OCI-LY7 (cell line): ENCODE data around the gene LRIG1. TPM values are rescaled to one million over a fixed set of nuclear protein-coding genes. Genes with fewer than 3 reads are reported as not detected.

ENCODE experiments used
- BruUV-seq: library from RNA; stranded (reverse); fragments of 400-500 nt; replicated peaks from 2 replicates; lab custom pipeline; 2021; lab: Mats Ljungman, UMichigan
- CTCF ChIA-PET: fragments of 300-600 bp; sonication (Branson Sonifier 250); formaldehyde crosslinking; loops from one replicate; lab custom pipeline; 2022; ENCODE audit warnings: antibody characterized with exemption; ENCODE audit not compliant: unreplicated experiment; lab: Charles Lee
- POLR2A ChIA-PET: fragments of 300-600 bp; sonication (Branson Sonifier 250); formaldehyde crosslinking; loops from one replicate; lab custom pipeline; 2022; ENCODE audit warnings: antibody characterized with exemption; lab: Charles Lee
- DNase-seq: peaks from one replicate; pipeline ENCODE4 v3.0.0-alpha.2; 2015; ENCODE audit warnings: low spot score
- H2AFZ ChIP-seq: fragments of 200-600 bp; sonication (generic), shearing (Covaris generic); 2 replicates; pipeline ENCODE4 v1.6.1; 2014; ENCODE audit warnings: mild to moderate bottlenecking, antibody characterized with exemption, low read length, moderate library complexity
- H3K27ac ChIP-seq: fragments of 200-600 bp; sonication (generic); 2 replicates; pipeline ENCODE4 v1.5.1; 2014; ENCODE audit warnings: mixed run types, low read depth, mild to moderate bottlenecking, moderate library complexity, low read length, inconsistent platforms; ENCODE audit not compliant: poor library complexity, severe bottlenecking
- H3K36me3 ChIP-seq: fragments of 200-600 bp; sonication (generic); 2 replicates; pipeline ENCODE4 v1.6.1; 2014; ENCODE audit warnings: mild to moderate bottlenecking, antibody characterized with exemption, low read length, moderate library complexity, mixed read lengths; ENCODE audit not compliant: insufficient read depth
- H3K4me1 ChIP-seq: fragments of 200-600 bp; sonication (generic); 2 replicates; pipeline ENCODE4 v1.5.1; 2014; ENCODE audit warnings: mild to moderate bottlenecking, low read length; ENCODE audit not compliant: insufficient read depth, poor library complexity, severe bottlenecking
- H3K4me2 ChIP-seq: fragments of 200-600 bp; sonication (generic); 2 replicates; pipeline ENCODE4 v1.6.1; 2014; ENCODE audit warnings: mild to moderate bottlenecking, low read length
- H3K4me3 ChIP-seq: fragments of 200-600 bp; sonication (generic); 2 replicates; pipeline ENCODE4 v1.5.1; 2014; ENCODE audit warnings: mild to moderate bottlenecking, low read depth, low read length; ENCODE audit not compliant: poor library complexity, severe bottlenecking
- H3K79me2 ChIP-seq: fragments of 200-600 bp; sonication (generic); 2 replicates; pipeline ENCODE4 v1.6.1; 2016; ENCODE audit warnings: low read depth, mild to moderate bottlenecking, low read length, moderate library complexity, mixed read lengths; ENCODE audit not compliant: insufficient read depth
- H3K9me2 ChIP-seq: fragments of 200-600 bp; sonication (generic); 2 replicates; pipeline ENCODE4 v1.6.1; 2016; ENCODE audit warnings: mild to moderate bottlenecking, low read length, mixed read lengths; ENCODE audit not compliant: insufficient read depth
- H3K9me3 ChIP-seq: fragments of 200-600 bp; sonication (generic); 2 replicates; pipeline ENCODE4 v1.6.1; 2014; ENCODE audit warnings: mild to moderate bottlenecking, mixed run types, low read length, mixed read lengths
- H4K20me1 ChIP-seq: fragments of 200-600 bp; sonication (generic); 2 replicates; pipeline ENCODE4 v1.6.1; 2014; ENCODE audit warnings: mild to moderate bottlenecking, antibody characterized with exemption, low read length, moderate library complexity, mixed read lengths; ENCODE audit not compliant: insufficient read depth
- CTCF ChIP-seq: fragments of 200-600 bp; sonication (generic); conservative IDR thresholded peaks from 2 replicates; pipeline ENCODE4 v1.5.1; 2014; ENCODE audit warnings: mild to moderate bottlenecking, antibody characterized with exemption, low read length, moderate library complexity, mixed read lengths
- EZH2phosphoT487 ChIP-seq: fragments of 200-600 bp; sonication (generic); IDR thresholded peaks from 2 replicates; pipeline ENCODE4 v1.6.1; 2018; ENCODE audit warnings: low read depth, borderline replicate concordance, mild to moderate bottlenecking, mixed run types, antibody characterized with exemption, low read length, moderate library complexity, mixed read lengths
- intact Hi-C: fragments of 100-400 bp; cut with micrococcal nuclease; formaldehyde crosslinking; loops from one replicate; pipeline ENCODE4 v1.10.0; 2022; ENCODE audit not compliant: unreplicated experiment
- total RNA-seq, 2 experiments: library from RNA; depleted of rRNA in 1 of 2; stranded (reverse); fragments of >200 nt in 1 of 2; shearing (Covaris generic) in 1 of 2; gene quantifications; 2 replicates each; pipeline ENCODE4 v1.2.3, GENCODE V29; 2014 to 2022

Gene LRIG1
- total RNA-seq, 2 experiments from 2014 or later, result 84.2 to 115 TPM

GRCh38 chr3:66411961-66412887, 88.6 kb downstream of the LRIG1 start:
- intact Hi-C loops, result no loop called here
- Histone ChIP-seq H3K9me2 (no peaks in the 10 kb centered on the region), H3K9me3 (no peaks in the 10 kb centered on the region), H3K4me3 (no peak overlapping the region), H3K4me2 (no peak overlapping the region), H2AFZ (no peak overlapping the region), H3K36me3 (peaks cover 96% of the 10 kb centered on the region), H4K20me1 (0 out of 2 replicates have a peak, but pooled peaks cover under 1% of the 10 kb centered on the region), H3K79me2 (peaks cover 6% of the 10 kb centered on the region; the same call in 1 of the 2 replicates), H3K4me1 (peaks cover 34% of the 10 kb centered on the region), H3K27ac (peak overlapping the region; percentile 10)
- no TSS peak for BruUV-seq
- CTCF ChIA-PET, result interaction anchor here (1.1 kb wide), 1 partner anchor 58 kb away, joined by 4 read pairs; no protein-coding TSS in a partner anchor
- no peak for DNase-seq
- POLR2A ChIA-PET, result interaction anchor here (0.7 kb wide), 1 partner anchor 116 kb away, joined by 4 read pairs; no protein-coding TSS in a partner anchor
- TF ChIP-seq EZH2phosphoT487 (no peak), CTCF (no peak)

GRCh38 chr3:66411474-66411873, 89.3 kb downstream of the LRIG1 start:
- peaks cover 34% of the 10 kb centered on the region for H3K4me1 ChIP-seq
- ChIA-PET POLR2A (interaction anchor here (0.7 to 0.8 kb wide), 2 partner anchors 117 to 399 kb away, joined by 4 read pairs; no protein-coding TSS in a partner anchor), CTCF (interaction anchor here (1.1 kb wide), 1 partner anchor 58 kb away, joined by 4 read pairs; no protein-coding TSS in a partner anchor)
- no peak overlapping the region for H2AFZ ChIP-seq
- H3K79me2 ChIP-seq, result peaks cover 5% of the 10 kb centered on the region; the same call in 1 of the 2 replicates
- H3K36me3 ChIP-seq, result peaks cover 96% of the 10 kb centered on the region
- no peak overlapping the region for H3K4me2 ChIP-seq
- no peaks in the 10 kb centered on the region for H4K20me1 ChIP-seq
- intact Hi-C loops, result no loop called here
- TF ChIP-seq EZH2phosphoT487 (no peak), CTCF (no peak)
- H3K9me2 ChIP-seq, result no peaks in the 10 kb centered on the region
- DNase-seq, result no peak
- BruUV-seq, result no TSS peak
- no peak overlapping the region for H3K4me3 ChIP-seq
- H3K27ac ChIP-seq, result peak overlapping the region; percentile 3
- no peaks in the 10 kb centered on the region for H3K9me3 ChIP-seq
